GM19452 (cell line): ENCODE data around the gene SLC45A1.

Experiments
- ATAC-seq: cut with Tn5 transposase; IDR thresholded peaks from one replicate; pipeline ENCODE4 v1.9.1; 2021; ENCODE audit not compliant: unreplicated experiment

The SLC45A1 gene

GRCh38 chr1:8334106-8334851, 16.4 kb downstream of the SLC45A1 start:
- no peak for ATAC-seq

GRCh38 chr1:8335246-8335645, 17.3 kb downstream of the SLC45A1 start:
- ATAC-seq, result no peak

GRCh38 chr1:8337776-8338525, 20.0 kb downstream of the SLC45A1 start:
- no peak for ATAC-seq

- no peak for ATAC-seq
Observed at GRCh38 chr1:8338526-8339202, 20.8 kb downstream of the SLC45A1 start.

- no peak for ATAC-seq
Observed at GRCh38 chr1:8339203-8339600, 21.3 kb downstream of the SLC45A1 start.

- ATAC-seq, result no peak
Observed at GRCh38 chr1:8340448-8340847, 22.5 kb downstream of the SLC45A1 start.

GRCh38 chr1:8342325-8342724, 24.4 kb downstream of the SLC45A1 start:
- no peak for ATAC-seq

- no peak for ATAC-seq
Observed at GRCh38 chr1:8343044-8343443, 25.1 kb downstream of the SLC45A1 start.

GRCh38 chr1:8343464-8344001, 25.6 kb downstream of the SLC45A1 start:
- ATAC-seq, result no peak

GRCh38 chr1:8344893-8345507, 27.1 kb downstream of the SLC45A1 start:
- no peak for ATAC-seq

- no peak for ATAC-seq
Observed at GRCh38 chr1:8345621-8346415, 27.9 kb downstream of the SLC45A1 start.

GRCh38 chr1:8347635-8348034, 29.7 kb downstream of the SLC45A1 start:
- no peak for ATAC-seq

GRCh38 chr1:8348047-8348776, 30.3 kb downstream of the SLC45A1 start:
- no peak for ATAC-seq

GRCh38 chr1:8348777-8349472, 31.0 kb downstream of the SLC45A1 start:
- no peak for ATAC-seq

GRCh38 chr1:8349473-8349865, 31.6 kb downstream of the SLC45A1 start:
- no peak for ATAC-seq

GRCh38 chr1:8349961-8350360, 32.0 kb downstream of the SLC45A1 start:
- ATAC-seq, result no peak

- ATAC-seq, result no peak
Observed at GRCh38 chr1:8350914-8351684, 33.2 kb downstream of the SLC45A1 start.

GRCh38 chr1:8351693-8352470, 34.0 kb downstream of the SLC45A1 start:
- ATAC-seq, result no peak
